Islet precursor cell (in vitro differentiated cells): ENCODE measurements around the gene CDH26.

Experiments
- DNase-seq: peaks from one replicate; pipeline ENCODE4 v3.0.0-alpha.2; 2018

CDH26 gene

DNA sequence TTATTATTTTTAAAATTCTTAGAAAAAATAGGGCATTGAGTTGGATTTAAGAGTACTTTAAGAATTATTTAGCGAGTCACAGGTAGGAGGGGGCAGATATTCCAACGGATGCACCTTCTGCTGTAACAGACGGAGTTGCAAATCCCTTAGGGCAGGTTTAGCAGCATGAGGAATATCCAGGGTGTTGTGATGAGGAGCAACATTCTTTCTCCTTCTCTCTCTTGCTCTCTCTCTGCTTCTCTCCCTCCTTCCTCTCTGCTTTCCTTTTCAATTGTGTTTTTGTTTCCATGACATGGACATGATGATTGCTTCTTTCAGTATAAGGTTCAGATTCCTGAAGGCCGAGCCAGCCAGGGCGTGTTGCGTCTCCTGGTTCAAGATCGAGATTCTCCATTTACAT lies 28.9 kb downstream of the CDH26 start:
- no peak for DNase-seq

DNA sequence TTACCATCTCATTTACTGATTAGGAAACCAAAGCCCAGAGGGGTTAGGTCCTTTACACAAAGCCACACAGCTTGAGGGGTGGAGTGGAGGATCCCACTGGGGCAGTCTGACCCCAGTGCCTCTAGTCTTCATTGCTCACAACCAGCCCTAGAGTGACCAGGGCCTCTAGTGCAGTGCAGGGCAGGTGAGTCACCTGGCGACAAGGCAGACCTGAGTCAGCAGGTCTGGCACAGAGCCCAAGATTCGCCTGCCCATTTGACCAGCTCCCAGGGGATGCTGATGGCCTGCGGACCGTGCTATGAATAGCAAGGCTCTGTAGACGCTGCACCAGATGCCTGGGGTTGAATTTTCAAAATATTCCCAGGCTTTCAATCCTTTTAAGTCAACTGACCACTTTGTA lies 29.9 kb downstream of the CDH26 start:
- DNase-seq = peak; percentile 80

DNA sequence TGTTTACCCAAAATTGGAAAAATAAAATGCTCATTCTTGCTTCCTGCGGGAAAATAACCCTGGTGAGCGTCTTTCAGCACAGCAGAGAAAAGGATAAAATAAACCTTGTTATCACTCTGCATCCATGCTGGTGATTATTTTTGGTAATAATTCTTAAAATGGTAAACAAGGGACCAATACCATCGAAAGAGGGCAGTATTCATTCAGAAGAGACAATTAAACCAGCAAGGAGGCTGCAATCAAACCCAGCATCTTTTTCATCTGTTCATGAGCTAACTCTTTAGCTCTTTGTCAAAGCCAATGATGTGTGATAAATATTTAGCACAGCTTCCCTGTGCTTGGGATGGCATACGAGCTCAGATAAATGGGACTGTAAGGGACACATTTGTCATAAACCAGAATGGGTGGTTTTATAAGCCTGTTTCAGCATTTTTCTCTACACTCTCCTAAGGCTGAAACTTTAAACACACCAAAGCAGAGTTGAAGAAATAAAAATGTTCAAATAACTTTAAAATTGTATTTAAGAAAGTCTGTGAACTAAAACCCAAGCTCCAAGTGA lies 34.4 kb downstream of the CDH26 start:
- no peak for DNase-seq

DNA sequence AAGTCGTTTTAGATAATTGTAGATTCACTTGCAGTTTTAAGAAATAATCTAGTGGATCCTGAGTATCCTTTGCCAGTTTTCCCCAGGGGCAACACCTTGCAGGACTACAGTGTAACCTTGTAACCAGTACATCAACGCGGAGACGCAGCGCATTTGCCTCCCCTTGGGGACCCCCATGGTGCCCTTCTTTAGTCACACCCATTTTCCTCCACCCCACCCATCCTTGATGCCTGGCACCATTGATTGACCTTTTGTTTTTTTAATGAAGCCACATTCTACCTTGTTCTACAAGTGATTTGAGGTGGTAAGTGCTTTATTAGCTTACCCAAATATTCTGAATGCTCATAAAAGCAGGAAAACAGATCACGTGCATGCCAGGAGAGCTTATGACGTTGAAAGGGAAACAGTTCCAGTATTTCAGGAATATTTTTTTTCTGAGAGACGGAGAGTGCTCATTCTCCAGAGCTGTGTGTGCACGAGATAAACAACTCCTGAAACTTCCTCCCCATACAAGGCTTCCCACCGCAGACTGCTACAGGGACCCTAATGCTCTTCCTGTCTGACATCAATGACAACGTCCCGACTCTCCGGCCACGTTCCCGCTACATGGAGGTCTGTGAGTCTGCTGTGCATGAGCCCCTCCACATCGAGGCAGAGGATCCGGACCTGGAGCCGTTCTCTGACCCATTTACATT lies 35.7 kb downstream of the CDH26 start:
- DNase-seq = no peak

DNA sequence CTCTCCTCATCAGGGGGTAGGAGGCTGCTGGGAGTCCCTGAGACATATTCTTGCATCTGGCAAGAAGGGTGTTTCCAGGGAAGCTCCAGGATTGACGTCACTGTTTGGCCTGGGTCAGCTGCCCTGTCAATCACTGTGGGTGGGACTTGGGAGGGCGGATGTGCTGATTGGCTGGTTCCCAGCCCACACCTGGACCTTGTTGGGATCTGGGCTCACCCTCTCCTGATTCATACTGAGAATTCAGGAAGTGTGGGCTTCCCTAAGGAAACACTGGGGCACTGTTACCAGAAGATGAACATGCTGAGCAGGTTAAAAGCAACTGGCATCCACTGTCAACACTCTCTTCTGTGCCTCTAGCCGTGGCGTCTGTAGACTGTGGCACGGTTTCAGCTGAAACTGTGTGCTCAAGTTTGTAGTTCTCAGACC lies 36.5 kb downstream of the CDH26 start:
- DNase-seq = peak; percentile 93

DNA sequence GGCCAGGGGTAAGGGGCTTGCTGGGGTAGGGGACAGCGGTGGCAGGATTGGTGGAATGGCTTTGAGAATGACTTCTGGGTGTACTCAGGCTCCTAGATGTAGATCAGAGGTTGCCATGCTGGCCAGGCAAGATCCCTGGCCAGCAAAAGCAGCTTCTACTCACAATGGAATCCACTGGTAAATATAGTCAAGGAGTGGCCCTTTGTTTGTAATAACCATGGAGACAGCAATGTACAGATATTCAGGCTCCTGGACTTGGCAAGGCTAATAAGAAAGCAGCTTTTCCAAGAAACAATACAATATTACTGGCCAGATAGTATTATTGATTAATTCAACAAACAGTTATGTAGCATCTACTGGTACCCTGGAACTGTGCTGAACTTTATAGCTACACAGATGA lies 37.9 kb downstream of the CDH26 start:
- DNase-seq = no peak

DNA sequence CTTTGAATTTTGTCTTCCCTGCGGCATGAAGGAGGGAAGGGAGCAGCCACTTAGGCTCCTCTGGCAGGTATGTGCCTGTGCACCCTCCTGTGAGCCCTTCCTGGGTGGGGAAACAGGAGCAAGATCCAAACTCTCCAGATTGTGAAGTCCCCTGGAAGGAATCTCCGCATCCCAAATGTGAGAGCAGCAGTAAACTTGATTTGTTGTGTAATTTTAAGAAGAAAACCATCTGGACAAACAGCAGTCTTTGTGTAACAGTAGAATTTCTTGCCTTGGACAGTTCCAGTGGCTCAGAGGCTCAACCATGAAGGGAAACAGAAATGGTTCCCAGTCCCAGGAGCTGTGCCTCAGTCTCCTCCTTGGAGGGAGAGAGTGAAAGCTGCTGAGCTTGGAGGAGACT lies 39.7 kb downstream of the CDH26 start:
- no peak for DNase-seq

DNA sequence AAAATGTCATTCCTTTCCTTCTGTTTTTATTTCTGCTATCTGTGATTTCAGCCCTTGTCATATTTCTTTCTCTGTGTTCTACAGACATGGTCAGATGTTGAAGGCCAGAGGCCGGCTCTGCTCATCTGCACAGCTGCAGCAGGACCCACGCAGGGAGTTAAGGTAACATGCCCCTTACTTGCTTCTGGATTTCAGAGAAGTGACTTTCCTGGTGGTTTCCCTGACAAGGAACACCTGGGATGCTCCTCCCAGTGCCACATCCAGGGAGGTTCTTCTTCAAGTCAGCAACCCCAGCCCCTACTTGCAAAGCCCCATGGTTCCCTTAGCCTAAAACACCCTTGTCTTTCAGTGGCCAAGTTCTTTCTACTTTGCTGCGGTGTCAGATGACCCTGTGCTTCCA lies 41.3 kb downstream of the CDH26 start:
- no peak for DNase-seq

DNA sequence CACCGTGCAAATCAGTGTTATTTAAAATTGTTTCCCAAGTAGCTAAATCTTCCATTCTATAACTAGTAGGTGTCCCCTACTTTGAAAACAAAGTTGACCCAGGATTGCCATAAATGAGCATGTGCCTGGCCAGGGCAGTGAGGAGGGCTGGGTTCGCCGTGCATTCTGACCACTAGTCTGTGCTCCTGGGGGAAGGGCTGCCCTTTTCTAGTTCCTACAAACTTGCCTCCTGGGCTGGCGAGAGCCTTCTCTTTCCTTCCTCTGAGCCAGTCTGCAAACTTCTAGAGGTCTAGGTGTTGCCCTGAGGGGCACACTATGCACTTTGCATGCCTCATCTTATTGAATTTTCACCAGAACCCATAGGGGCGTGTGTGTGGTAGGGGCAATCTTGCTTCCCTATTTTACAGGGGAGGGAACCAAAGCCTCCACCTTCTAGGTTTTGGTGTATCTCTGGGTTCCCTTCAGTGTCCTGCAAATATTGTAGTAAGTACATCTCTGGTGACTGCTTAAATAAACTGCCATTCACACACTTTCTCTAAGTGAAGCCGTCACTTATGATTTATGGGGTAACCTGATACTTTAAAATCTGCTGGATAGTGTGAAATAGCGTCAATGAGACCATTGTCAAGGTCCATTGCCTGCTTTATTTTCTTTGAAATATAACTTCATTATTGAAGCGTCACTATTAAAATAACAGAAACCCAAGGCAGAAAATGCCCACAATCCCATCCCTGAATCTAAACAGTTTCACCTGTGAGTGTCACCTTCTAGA lies 42.2 kb downstream of the CDH26 start:
- DNase-seq = no peak

DNA sequence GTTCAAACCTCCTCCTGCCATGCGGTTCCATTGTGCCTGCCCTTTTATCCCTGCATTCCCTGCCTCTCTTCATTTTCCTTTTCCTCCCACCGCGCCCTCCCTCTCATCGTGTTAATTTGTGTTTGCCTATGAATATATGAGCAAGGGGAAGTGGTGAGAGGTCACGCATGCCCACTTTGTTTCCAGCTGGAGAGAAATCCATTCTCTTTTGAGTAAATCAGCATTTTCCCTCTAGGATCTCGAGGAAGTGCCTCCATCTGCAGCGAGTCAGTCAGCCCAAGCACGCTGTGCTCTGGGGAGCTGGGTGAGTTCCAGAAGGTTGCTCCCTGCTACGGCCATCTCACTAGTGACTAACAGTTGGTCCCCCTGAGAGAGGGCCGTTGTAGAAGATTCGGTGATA lies 42.9 kb downstream of the CDH26 start:
- DNase-seq = no peak

DNA sequence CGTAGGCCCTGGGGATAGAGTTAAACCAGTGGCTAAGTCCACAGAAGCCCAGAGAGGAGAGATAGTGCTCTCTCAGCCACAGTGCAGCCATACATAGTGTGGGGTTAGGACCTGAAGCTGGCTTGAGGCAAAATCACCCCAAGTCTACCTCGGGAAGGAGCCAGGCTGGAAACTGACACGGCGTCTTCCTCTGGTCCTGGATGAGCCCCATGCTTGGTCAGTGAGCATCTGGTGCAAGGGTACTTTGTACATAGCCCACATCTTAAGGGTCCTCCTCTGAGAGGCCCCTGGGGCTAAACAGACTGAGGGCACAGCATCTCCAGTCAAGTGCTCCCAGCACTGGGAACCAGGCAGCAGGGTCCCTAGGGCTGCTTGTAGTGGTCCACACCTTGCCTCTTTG lies 45.6 kb downstream of the CDH26 start:
- no peak for DNase-seq

DNA sequence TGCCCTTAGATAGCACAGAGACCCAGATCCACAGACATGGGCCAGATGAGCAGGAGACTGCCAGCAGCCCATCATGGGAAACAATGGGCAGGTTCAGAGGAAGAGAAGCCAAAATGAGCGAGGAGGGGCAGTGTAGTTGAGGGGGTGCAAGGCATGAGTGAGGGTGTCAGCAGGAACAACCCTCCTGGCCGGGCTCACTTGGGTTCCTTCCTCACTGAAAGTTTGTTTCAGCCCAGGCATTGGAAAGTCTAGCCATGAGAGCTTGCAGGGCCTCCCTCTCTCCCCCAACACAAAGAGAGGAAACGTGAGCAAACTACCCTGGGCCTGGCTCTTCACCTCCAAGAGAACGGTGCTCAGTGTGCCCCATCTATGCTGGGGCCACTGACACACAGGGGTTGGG lies 48.0 kb downstream of the CDH26 start:
- DNase-seq = no peak

DNA sequence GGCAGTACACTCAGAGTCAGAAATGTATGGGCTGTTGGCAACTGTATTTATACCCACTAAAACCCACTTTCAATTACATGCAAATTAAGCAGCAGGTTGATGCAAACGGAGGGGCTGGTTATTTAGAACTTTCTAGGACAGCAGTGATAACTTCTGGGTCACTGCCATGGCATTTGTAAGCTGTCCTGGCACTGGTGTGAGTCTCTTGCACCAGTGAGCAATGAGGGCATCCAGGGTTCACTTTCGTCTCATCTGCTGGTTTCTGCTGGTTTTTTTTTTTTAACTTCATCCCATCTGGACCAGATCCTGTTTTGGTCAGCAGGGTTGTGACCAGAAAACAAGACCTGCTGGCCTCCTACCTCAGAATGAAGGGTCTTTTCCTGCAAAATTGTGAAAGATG lies 49.2 kb downstream of the CDH26 start:
- DNase-seq = no peak

DNA sequence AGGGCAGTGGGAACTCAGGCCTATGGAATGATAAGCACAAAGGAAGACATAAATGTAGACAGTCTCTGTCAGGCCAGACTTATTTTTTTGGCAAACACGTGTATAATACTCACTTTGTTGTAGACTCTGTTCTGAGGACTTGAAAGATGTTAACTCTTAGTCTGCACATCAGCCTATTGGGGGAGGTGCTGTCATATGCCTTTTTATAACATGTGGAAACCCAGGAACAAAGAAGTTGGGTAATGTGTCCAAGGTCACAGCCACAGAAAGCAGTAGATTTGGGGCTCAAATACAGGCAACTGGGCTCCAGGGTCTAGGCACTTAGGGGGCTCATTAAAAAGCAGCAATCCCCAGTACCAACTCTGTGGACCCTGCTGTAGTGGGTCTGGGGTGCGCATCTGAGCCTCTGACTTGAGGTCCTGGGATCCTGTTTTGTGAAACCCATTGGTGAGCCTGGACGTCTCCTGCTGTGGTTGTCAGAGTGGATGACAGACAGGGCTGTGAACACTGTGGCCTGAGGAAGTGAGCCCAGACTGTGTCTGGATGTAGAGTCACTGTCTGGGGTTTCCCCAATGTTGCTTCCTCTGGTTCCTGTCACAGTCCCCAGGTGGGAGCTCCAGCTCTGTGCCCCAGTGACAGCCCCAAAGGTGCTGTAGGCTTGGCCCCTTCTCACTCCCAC lies 50.0 kb downstream of the CDH26 start:
- no peak for DNase-seq

DNA sequence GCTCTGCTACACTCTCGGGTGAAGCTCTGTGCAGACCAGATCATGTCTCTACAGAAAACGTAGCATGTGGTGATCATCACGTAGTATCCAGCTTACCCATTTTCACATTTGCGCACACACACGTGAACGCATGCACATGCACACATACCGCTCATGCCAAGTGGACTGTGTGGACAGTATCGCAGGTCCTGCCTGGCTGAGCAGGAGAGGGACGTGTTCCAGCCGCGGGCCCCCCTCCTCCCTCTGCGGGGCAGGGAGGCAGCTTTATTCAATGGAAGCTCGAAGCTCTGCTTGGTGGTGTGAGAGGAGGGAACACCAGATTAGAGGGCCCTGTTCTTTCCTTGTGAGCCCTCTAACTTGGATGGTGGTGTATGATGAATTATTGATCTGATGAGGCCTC lies 51.1 kb downstream of the CDH26 start:
- DNase-seq = peak; percentile 51

DNA sequence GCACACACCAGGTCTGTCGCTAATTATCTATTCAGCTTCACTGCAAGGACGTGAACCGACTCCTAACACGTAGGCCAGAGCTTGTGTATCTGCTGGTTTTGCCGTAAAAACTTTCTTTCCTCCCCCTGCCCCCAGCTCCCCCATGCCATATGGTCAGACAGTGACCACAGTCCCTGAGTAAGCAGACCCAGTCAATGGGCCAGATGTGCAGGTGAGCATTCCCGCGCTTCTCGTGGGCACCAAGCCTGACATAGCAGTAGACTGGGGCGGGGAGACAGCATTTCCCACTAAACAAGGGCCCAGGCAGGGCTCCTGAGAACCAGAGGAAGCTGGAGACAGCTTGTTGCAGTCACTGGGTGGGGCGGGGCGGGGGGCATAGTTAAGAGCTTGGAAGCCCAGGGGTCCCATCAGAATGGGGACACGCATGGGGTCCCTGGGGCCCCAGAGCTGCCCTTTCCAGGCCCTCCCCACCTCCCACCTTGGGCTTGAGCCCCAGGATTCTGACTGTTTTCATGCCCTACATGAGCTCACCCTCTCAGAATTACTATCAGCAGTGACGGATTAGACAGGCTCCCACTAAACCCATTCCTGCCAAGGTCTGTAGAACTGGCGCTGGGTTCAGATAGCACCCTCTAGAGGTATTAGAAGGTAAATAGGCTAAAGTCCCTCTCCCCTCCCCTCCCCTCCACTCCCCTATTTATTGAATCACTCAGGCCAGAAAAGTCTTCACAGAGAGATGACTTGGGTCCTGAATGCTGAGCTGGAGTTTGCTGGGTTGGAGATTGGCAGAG lies 51.8 kb downstream of the CDH26 start:
- DNase-seq = peak; percentile 59

DNA sequence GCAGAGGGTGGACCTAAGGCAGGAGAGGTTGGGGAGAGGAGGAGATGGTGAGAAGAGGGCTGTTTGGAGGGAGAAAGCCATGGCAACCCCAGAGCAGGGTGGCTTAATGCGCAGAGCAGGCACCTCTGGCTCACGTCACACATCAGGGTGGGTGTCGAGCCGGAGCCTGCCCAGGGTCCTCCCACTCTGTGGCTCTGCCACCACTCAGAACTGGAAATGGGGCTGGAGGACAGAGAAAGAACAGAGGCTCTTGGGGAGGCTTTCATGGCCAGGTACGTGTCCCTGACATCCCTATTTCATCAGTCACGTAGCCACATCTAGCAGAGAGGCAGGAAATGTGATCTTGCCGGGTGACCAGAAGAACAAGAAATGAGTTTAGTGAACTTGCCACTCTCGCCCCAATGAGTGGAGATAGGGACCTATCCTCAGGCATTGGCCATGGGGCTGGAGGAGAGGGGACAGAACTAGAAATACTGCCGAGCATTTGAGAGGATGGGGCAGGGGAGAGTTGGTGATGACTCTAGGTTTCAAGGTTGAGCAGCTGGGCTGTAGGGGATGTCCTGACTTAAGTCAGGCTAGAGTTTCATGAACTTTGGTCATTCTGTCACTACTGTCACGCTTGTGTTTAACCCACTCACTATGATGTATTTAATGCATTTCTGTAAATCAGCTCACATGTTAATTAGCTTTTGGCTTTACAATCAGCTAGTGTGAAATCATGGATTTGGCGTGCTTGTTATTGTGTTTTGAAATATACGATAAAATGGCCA lies 52.7 kb downstream of the CDH26 start:
- peak; percentile 52 for DNase-seq

DNA sequence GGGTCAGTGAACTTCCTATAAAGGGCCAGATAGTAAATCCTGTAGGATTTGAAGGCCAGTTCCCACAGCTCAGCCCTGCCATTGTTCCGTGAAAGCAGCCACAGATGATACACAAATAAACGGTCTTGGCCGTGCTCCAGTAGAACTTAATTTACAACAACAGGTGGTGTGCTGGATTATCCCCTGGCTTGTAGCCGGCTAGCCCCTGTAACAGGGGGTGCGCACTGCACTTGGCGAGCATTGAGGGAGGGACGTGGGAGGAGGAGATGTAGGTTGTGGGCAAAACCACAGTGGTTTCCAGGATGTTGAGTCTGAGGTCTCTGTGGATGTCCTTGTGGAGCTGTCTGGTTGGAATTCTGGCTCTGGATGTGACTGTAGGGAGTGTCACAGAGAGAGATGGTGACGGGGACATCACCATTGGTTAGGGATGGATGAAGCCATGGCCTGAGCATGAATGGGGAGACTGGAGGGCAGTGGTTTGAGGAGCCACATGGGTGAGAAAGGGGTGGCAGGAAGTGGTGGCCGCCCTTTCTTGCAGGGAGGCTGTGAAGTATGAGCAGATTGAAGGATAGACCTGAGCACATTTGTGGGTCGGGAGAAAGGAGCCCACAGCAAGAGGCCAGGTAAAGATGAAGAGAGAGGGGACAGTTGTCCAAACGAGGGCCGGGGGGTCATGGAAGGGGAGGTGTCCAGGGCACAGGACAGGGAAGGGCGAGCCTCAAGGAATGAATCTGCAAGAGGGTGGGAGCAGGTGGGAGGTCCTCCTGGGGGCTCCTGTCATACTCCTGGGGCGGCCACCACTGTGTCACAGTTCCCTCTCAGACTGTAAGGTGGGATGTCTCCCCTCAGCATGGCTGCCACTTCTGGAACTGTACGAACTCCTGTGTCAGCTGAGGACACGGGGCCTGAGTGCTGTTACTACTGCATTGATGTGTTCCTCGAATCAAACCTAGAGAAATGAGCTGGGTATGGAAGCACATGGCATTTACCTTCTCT lies 53.6 kb downstream of the CDH26 start:
- DNase-seq = peak; percentile 21

DNA sequence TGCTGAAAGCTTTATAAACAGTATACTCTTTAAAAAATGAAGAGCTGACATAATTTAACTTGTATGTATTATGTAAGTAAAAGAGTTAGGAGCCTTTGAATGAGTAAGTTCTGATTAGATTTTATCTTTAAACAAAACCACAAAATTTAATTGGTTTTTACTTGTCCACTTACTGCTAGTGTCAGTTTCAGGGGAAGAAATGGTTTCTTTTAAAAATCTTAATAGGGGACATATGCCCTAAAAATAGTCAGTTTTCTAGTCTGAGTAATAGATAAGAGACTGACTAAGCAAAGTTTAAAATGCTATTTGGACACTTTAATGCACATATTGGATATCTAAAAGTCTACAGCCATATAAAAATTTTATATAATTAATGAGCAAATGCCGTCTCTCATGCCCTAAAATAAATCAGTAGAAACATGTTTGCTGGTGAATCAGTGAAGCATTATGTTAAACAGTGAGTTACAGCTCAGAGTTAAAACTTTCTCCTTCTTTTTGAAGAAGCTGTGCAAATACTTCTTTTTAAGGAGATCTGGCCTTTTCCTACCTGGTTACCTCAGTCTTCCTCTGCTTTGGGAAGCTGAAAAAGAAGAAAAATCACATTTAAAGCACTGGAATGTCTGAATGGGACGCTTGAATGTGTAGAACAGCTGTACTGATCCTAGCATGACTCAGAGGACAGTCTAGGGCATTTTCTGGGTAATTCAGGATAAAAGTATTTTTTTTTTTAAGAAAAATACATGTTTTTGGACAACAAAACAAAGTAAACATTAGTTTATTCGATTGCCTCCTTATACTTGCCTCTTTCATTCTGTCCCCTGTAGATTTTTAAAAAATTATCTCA lies 55.3 kb downstream of the CDH26 start:
- no peak for DNase-seq

DNA sequence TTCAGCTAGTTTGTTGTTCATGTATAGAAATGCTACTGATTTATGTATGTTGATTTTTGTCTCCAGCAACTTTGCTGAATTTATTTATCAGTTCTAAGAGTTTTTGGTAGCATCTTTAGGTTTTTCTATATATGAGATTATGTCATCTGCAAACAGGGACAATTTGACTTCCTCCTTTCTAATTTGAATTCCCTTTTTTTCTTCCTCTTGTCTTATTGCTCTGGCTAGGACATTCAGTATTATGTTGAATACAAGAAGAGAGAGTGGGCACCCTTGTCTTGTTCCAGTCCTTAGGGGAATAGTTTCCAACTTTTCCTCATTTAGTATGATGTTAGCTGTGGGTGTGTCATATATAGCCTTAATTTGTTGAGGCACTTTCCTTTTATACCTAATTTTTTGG lies 58.2 kb downstream of the CDH26 start:
- DNase-seq = no peak
